ENCODE results near the gene FAF1.

GRCh38 chr1:50707824-50708223, 252.2 kb downstream of the FAF1 start:
- TF ChIP-seq CTCF (IDR thresholded peaks at IDR 0.05 in 4 of 5, conservative IDR thresholded peaks at IDR 0.05 in 1 of 5): no peak
- TF ChIP-seq POLR2A (IDR thresholded peaks at IDR 0.05): no peak
